Measurements from ENCODE around the gene EBF3. TPM values are rescaled to one million over a fixed set of nuclear protein-coding genes. Genes with fewer than 3 reads are reported as not detected.

The EBF3 gene
- total RNA-seq, 1 donor from 2014 or later = not detected

GRCh38 chr10:129914153-129914855, 49.8 kb downstream of the EBF3 start:
- ATAC-seq (no peak), DNase-seq (ENCODE audit: low spot score) (no peak)

DNA sequence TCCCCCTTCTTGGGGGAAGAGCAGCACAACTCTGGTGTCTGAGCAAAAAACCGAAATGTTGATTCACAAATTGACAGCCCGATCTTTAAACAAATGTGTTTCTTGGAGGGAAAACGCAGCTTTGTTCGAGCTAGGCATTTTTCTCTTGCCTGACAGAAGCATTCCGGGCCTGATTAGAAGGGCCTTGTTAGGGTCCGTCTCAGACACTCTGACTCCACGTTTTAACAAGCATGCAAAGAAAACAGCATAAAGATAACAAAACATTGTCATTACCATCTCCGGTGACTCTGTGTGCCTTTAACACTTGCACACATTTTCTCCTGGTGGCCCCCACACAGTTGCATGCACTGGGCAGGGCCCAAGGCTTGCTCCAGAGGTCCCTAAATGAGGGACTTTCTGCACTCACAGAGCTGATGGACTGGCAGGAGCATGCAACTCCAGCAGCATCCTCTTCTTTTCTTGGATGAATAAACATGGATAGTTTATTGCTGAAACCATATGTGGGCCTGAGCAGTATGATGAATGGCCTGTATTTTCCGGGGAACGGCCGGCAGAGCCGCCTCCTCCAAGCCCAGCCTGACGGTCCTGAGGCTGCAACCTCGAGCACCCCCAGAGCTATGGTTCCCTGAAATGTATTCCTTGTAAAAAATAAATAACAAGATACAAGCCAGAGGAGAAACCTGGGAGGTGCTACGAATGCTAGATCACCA, 50.9 kb downstream of the EBF3 start:
- DNase-seq (ENCODE audit: low spot score) (no peak), ATAC-seq (no peak)

- no peak for DNase-seq (ENCODE audit: low spot score)
- no peak for ATAC-seq
Observed at GRCh38 chr10:129912166-129912917, 51.7 kb downstream of the EBF3 start.

- ATAC-seq (no peak), DNase-seq (ENCODE audit: low spot score) (no peak)
Observed at GRCh38 chr10:129911451-129912165, 52.5 kb downstream of the EBF3 start.

- DNase-seq (ENCODE audit: low spot score) (no peak), ATAC-seq (no peak)
Observed at GRCh38 chr10:129910861-129911260, 53.2 kb downstream of the EBF3 start.

DNA sequence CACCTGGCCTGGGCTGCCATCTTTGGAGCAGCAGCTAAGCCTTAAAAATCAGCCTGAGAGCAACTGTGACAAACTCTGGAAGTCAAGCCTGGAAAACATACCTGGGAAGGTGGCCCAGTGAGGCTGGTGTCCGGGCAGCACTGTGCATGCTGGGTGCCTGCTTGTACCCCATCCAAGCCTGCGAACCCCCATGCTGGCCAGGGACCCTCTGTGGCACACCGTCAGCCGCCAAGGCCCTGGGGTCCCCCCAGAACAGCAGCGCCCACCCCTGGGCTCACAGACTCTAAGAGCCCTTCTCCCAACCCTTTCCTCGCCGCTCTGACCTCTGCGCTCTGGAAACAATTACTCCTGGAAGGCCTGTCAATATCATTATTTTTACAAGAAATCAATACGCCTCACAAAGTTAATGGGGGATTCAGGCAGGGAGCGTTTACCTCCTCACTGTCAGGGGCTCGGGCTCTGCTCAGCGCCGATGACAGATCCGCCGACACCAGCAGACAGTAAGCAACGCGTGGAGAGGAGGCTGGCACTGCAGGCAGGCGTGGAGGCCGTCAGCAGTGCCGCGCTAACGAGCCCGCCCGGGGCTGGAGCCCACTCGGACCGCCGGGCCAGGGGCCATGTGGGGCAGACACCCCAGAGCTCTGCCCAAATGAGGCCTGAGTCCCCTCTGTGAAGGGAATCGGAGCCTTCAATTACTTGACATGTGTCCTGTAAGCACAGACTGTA, 54.4 kb downstream of the EBF3 start:
- ATAC-seq (no peak), DNase-seq (ENCODE audit: low spot score) (no peak)

DNA sequence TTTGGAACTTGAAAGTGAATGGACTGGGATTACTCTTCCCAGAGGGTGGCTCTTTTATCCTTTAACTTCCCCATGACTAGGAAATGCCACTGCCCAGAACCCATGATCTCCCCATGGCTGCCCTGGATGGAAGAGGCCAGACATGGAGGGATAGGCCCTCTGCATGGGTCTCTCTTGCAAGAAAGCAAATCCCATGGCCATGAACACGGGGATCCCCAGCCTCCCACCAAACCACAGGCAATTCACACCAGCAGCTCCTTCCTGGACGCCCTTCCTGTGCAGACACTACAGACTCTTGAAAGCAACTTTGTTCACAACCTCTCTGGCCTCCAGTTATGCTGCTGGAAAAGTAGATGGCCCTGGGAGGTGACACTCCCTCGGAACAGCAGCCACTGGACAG, 55.0 kb downstream of the EBF3 start:
- ATAC-seq = no peak
- DNase-seq (ENCODE audit: low spot score) = no peak

GRCh38 chr10:129908406-129908805, 55.7 kb downstream of the EBF3 start:
- no peak for DNase-seq (ENCODE audit: low spot score)
- no peak for ATAC-seq

GRCh38 chr10:129905553-129905952, 58.5 kb downstream of the EBF3 start:
- ATAC-seq (no peak), DNase-seq (ENCODE audit: low spot score) (no peak)

DNA sequence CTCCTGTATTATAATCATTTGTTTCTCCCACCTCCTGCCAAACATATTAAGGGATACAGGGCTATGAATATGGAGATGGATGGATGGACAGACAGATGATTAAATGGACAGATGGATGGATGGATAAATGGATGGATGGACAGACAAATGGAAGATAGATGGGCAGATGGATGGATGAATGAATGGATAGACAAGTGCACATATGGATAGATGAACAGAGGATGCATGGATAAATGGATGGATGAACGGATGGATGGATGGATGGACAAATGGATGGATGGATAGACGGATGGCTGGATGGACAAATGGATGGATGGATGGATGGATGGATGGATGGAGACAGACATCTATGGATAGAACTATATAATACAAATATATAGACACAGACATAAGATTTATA, 59.8 kb downstream of the EBF3 start:
- no peak for ATAC-seq
- no peak for DNase-seq (ENCODE audit: low spot score)

GRCh38 chr10:129901389-129902006, 62.6 kb downstream of the EBF3 start:
- no peak for DNase-seq (ENCODE audit: low spot score)
- ATAC-seq = no peak

DNA sequence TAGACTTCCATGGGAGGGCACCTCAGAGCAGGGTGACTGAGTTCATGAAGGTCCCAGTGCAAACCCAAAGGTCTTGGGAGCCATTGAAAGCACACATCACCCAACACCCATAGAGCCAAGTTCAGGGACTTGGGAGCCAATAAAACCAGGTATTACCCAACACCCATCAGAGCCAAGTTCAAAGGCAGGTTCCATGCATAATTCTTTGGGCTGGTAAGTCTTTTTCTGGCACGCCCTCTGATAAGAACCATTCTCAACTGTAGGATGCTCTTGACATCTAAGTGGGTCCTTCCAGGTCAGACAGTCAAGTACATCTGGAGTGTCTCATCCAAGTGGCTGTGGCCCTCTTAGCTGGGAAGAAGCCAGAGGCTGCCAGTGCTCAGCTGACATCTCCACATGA, 63.2 kb downstream of the EBF3 start:
- DNase-seq (ENCODE audit: low spot score) = no peak
- no peak for ATAC-seq

DNA sequence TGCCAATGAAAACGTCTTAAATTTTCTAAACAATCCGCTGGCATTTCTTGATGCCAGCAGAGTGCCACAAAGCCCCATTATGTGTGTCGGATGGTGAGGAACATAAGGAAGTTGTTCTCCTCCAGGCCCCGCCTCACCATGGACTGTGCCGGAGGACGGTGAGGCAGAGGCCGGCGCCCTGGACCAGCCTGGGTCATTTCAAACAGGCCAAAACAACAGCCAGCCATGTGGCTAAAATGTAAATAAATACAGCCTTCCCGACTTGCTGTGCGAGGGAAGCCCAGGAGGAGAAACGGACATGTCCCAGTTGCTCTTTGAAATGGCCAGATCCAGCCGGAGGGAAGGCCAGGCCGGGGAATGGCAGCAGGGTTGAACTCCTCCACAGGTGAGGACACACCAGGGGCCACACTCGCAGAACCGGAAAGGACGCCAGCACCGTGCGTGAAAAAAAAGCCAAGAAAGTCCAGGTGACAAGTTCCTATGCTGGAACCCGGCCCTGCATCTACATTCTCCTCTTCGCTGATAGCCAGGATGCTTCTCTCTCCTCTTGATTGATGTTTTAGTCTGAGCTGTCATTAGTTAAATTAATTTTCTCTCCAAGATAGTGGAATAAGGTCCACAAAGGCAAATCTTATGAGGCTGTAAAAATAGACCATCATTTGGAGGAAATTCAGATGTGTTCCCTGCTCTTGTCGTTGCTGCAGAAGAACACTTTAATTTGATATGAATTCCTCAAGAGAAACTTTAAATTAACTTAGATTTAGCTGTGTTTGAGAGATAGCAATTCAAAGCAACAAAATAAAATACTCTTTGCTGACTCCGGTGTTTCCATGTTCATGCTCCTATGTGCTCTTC, 64.6 kb downstream of the EBF3 start:
- DNase-seq (ENCODE audit: low spot score) (no peak), ATAC-seq (no peak)

DNA sequence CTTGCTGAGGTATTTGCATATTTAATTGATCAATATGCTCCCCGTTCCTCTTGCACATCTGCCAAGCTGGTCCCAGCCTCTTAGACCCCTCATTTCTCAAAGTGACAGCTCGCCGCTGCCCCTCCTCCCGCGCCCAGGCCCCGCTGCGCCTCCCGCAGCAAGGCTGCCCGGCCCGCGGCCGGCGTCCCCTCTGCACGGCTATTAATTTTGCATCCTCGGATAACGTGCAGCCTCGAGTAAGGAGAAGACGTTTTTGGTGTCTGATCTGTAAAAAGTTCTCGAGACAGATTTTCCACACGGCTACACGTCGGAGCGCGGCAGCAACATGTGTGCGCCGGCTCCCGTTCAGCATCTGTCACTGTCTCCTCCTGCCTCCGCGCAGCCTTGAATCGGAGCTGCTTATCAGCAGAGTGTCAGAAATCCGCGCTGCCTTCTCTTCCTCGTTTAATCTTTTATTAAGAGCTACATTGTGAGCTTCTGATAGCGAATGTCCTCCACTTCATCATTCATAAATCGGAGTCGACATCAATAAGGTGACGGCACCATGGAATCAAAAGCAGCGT, 65.3 kb downstream of the EBF3 start:
- ATAC-seq (no peak), DNase-seq (ENCODE audit: low spot score) (no peak)

DNA sequence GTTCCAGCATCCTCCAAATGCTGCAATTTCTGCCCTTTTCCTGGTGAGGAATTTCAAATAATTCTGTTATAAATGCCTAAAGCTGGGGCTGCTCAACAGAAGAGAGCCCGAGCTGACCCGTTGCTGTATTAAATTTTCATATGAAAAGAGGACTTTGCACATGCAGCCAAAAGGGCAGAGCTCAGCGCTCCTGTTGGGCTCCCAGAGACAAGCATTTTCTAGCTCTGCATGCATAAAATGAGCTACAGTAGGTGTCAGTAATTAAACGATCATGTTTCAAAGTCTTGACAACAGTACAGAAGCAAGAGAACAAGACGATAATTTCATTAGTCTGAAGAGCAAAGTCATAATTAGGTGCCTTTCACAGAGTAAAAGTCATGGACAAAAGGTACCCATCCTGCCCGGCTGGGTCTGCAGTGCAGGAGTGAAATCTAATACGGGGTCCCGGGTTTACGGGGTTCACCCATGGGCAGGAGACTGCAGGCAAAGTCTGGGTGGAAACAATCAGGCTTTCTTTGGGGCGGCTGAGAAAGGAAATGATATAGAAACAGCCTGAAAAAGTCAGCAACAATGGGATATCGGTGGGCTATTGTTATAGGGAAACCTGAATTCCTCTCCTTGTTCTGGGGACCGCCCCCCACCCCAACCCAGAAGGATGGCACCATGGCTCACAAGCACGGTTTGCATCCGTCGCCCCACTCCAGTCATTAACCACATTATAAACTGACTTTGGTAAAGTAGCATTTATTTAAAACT, 66.0 kb downstream of the EBF3 start:
- ATAC-seq (no peak), DNase-seq (ENCODE audit: low spot score) (no peak)

GRCh38 chr10:129896860-129897200, 67.2 kb downstream of the EBF3 start:
- DNase-seq (ENCODE audit: low spot score) (no peak), ATAC-seq (no peak)

DNA sequence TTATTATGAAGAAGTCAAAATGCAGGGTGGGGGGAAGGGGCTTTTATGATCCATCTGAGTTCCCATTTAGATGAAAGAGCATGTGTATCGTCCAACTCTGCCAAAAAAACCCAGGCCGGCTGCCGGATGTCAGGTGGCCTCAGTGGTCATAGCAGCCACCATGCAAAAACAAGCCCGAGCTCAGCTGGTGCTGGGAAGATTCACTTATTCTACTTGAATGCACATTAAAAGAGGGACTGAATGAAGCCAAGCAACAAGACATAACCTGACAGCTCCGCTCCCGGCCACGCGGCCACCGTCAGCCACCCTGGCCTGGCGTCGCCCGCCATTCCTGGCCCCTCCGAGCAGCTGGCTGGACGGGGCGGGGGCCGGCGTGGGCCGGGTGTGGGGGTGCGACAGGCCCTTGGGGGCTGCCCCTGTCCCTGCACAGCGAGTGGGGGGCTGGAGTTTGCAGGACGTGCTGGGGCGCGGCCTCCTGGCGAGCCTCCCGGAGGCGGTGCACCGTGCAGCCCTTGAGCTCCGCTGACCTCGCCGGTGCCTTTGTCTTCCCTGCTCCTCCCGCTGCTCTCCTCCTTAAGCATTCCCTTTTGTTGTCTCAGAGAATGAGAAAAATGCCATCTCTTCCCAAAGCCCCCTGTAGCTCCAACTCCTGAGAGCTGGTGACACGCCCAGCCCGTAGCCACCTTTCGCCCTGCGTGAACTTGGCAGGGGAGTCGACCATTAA, 67.8 kb downstream of the EBF3 start:
- no peak for ATAC-seq

DNA sequence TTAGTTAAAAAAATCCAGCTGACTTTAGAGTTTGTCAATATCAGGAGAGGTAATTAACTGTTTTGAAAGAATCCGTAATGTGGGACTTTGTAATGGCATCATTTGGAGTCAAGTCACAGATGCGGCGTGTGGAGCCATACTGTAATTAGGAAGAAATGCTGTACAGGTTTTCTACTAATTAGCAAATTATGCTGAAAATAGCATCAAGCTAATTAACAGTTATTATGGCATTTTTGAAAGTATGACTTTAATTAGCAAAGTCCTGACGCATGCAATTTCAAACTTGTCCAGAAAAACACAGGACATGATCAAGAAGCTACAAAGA, 68.3 kb downstream of the EBF3 start:
- no peak for DNase-seq (ENCODE audit: low spot score)
- ATAC-seq = no peak

More for the DNA sequence above, 67.8 kb downstream of the EBF3 start:
- no peak for DNase-seq (ENCODE audit: low spot score)

All from left lobe of liver (tissue), 2 donors.